ENCODE data around the gene DAZAP1. TPM values are rescaled to one million over a fixed set of nuclear protein-coding genes. Genes with fewer than 3 reads are reported as not detected.
A peak's percentile ranks its signal among the peaks of the same experiment; 100 is the strongest.

DAZAP1 gene
- 100 to 1,000 TPM; 287 to 297 TPM for total RNA-seq

GRCh38 chr19:1407528-1408299 is at the start of gene DAZAP1:
Gene DAZAP1, plus strand, starts transcription at chr19:1407586. Its CDS starts 188 bp downstream, at chr19:1407774.
- H3K4me1 Mint-ChIP-seq, result peaks cover 42% of the 10 kb centered on the region
- peak within 1 kb of the TSS; percentile 66 for H3K27ac Mint-ChIP-seq
- peaks cover 8% of the 10 kb centered on the region for H3K27me3 Mint-ChIP-seq
- H3K4me3 Mint-ChIP-seq, result peak within 1 kb of the TSS; percentile 96
- H3K36me3 Mint-ChIP-seq, result peaks cover 29% of the 10 kb centered on the region
- no peak for DNase-seq
- H3K9me3 Mint-ChIP-seq, result no peaks in the 10 kb centered on the region

GRCh38 chr19:1360126-1360817 is 47.1 kb upstream of the DAZAP1 start:
- peaks cover 27% of the 10 kb centered on the region for H3K36me3 Mint-ChIP-seq
- H3K9me3 Mint-ChIP-seq, result no peaks in the 10 kb centered on the region
- peaks cover 42% of the 10 kb centered on the region for H3K4me1 Mint-ChIP-seq
- no peak overlapping the region for H3K4me3 Mint-ChIP-seq
- DNase-seq, result no peak
- no peaks in the 10 kb centered on the region for H3K27me3 Mint-ChIP-seq
- H3K27ac Mint-ChIP-seq, result no peak overlapping the region

GRCh38 chr19:1360818-1361461 is 46.4 kb upstream of the DAZAP1 start:
- DNase-seq, result no peak
- Mint-ChIP-seq H3K27me3 (no peaks in the 10 kb centered on the region), H3K4me3 (no peak overlapping the region), H3K9me3 (no peaks in the 10 kb centered on the region), H3K4me1 (peaks cover 37% of the 10 kb centered on the region), H3K27ac (no peak overlapping the region), H3K36me3 (peaks cover 27% of the 10 kb centered on the region)

- no peak for DNase-seq
- Mint-ChIP-seq H3K4me1 (peaks cover 33% of the 10 kb centered on the region), H3K4me3 (no peak overlapping the region), H3K27ac (no peak overlapping the region), H3K27me3 (no peaks in the 10 kb centered on the region), H3K36me3 (peaks cover 27% of the 10 kb centered on the region), H3K9me3 (no peaks in the 10 kb centered on the region)
Observed at GRCh38 chr19:1361601-1362386, 45.6 kb upstream of the DAZAP1 start.

- DNase-seq, result no peak
- no peaks in the 10 kb centered on the region for H3K27me3 Mint-ChIP-seq
- H3K4me3 Mint-ChIP-seq, result peak overlapping the region; percentile 3
- no peaks in the 10 kb centered on the region for H3K9me3 Mint-ChIP-seq
- H3K27ac Mint-ChIP-seq, result peak overlapping the region; percentile 56
- H3K36me3 Mint-ChIP-seq, result peaks cover 27% of the 10 kb centered on the region
- peaks cover 33% of the 10 kb centered on the region for H3K4me1 Mint-ChIP-seq
Observed at GRCh38 chr19:1362387-1363257, 44.8 kb upstream of the DAZAP1 start.

- Mint-ChIP-seq H3K27me3 (no peaks in the 10 kb centered on the region), H3K4me1 (peaks cover 33% of the 10 kb centered on the region), H3K4me3 (peak overlapping the region; percentile 14), H3K36me3 (peaks cover 25% of the 10 kb centered on the region), H3K27ac (peak overlapping the region; percentile 47), H3K9me3 (no peaks in the 10 kb centered on the region)
- no peak for DNase-seq
Observed at GRCh38 chr19:1363599-1363998, 43.8 kb upstream of the DAZAP1 start.

GRCh38 chr19:1364070-1364704 is 43.2 kb upstream of the DAZAP1 start:
- DNase-seq, result peak; percentile 43
- no peaks in the 10 kb centered on the region for H3K27me3 Mint-ChIP-seq
- peaks cover 23% of the 10 kb centered on the region for H3K36me3 Mint-ChIP-seq
- H3K4me3 Mint-ChIP-seq, result peak overlapping the region; percentile 64
- H3K4me1 Mint-ChIP-seq, result peaks cover 33% of the 10 kb centered on the region
- peak overlapping the region; percentile 89 for H3K27ac Mint-ChIP-seq
- H3K9me3 Mint-ChIP-seq, result no peaks in the 10 kb centered on the region

GRCh38 chr19:1365319-1366269 is 41.8 kb upstream of the DAZAP1 start:
- H3K4me1 Mint-ChIP-seq, result peaks cover 33% of the 10 kb centered on the region
- H3K36me3 Mint-ChIP-seq, result peaks cover 21% of the 10 kb centered on the region
- no peak overlapping the region for H3K27ac Mint-ChIP-seq
- no peaks in the 10 kb centered on the region for H3K27me3 Mint-ChIP-seq
- no peaks in the 10 kb centered on the region for H3K9me3 Mint-ChIP-seq
- no peak for DNase-seq
- no peak overlapping the region for H3K4me3 Mint-ChIP-seq

- Mint-ChIP-seq H3K36me3 (peaks cover 21% of the 10 kb centered on the region), H3K4me1 (peaks cover 33% of the 10 kb centered on the region), H3K27me3 (no peaks in the 10 kb centered on the region), H3K27ac (no peak overlapping the region), H3K9me3 (no peaks in the 10 kb centered on the region), H3K4me3 (no peak overlapping the region)
- DNase-seq, result no peak
Observed at GRCh38 chr19:1366296-1366695, 41.1 kb upstream of the DAZAP1 start.

GRCh38 chr19:1366899-1367870 is 40.2 kb upstream of the DAZAP1 start:
- Mint-ChIP-seq H3K27me3 (no peaks in the 10 kb centered on the region), H3K36me3 (peaks cover 20% of the 10 kb centered on the region), H3K27ac (no peak overlapping the region), H3K9me3 (no peaks in the 10 kb centered on the region), H3K4me1 (peaks cover 30% of the 10 kb centered on the region), H3K4me3 (no peak overlapping the region)
- no peak for DNase-seq

GRCh38 chr19:1369214-1369805 is 38.1 kb upstream of the DAZAP1 start:
- Mint-ChIP-seq H3K4me1 (peaks cover 8% of the 10 kb centered on the region), H3K27me3 (no peaks in the 10 kb centered on the region), H3K36me3 (peaks cover 10% of the 10 kb centered on the region), H3K9me3 (no peaks in the 10 kb centered on the region), H3K4me3 (no peak overlapping the region), H3K27ac (no peak overlapping the region)
- DNase-seq, result no peak
